Inflammatory macrophage treated with lipopolysaccharide for 4 hours (primary cell): ENCODE results near the gene SGMS1.

Experiments
- DNase-seq: peaks from one replicate; pipeline ENCODE4 v3.0.0-alpha.2; 2020

SGMS1 gene

DNA sequence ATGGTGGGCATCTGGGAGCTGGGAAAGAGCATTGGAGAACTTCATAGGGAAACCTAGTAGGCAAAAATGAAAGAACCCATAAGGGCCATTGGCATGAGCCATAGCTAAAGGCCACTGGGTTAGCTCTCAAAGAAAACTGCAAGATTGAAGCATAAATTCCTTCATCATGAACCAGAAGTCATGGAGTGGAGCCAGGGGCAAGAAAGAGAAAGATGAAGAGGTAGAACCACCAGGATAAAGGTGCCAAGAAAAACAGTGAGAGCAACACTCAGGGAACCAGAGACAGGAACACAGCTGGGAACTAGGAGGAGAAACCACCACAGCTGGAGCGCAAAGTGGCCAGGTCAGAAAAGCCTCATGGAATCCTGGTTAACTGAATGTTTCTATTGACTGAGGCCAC, 11.5 kb upstream of the SGMS1 start:
- no peak for DNase-seq

DNA sequence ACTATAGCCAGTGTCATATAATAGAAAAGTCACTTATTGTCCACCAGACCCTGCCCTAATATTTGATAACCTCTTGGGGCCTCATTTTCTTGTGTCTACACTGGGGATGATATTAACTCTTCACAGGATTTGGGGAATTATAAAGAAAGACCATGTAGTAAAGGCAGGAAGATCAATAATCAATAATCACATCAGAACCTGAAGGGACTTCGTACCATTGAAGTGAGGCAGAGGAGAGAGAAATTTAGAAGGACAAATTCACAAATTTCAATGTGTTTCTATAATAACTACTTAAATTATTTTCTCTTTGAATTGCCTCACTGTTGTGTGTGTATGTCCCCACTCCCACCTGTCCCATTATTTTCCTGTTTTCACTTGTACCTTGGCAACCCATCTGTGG, 10.7 kb upstream of the SGMS1 start:
- no peak for DNase-seq

DNA sequence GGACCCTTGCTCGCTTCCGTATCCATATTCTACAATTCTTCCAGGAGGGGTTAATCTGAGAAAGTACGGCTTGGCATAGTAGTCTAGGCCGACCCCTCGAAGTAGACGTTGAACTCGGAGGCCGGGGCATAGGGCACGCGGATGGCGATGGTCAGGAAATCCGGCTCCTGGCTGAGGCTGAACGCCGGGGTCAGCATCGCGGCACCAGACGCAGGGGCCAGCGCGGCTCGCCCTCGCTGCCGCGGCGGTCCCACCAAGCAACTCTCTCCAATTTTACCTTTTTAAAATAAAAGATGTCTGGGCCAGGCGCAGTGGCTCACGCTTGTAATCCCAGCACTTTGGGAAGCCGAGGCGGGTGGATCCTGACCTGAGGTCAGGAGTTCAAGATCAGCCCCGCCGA, 7.3 kb upstream of the SGMS1 start:
- DNase-seq: no peak

DNA sequence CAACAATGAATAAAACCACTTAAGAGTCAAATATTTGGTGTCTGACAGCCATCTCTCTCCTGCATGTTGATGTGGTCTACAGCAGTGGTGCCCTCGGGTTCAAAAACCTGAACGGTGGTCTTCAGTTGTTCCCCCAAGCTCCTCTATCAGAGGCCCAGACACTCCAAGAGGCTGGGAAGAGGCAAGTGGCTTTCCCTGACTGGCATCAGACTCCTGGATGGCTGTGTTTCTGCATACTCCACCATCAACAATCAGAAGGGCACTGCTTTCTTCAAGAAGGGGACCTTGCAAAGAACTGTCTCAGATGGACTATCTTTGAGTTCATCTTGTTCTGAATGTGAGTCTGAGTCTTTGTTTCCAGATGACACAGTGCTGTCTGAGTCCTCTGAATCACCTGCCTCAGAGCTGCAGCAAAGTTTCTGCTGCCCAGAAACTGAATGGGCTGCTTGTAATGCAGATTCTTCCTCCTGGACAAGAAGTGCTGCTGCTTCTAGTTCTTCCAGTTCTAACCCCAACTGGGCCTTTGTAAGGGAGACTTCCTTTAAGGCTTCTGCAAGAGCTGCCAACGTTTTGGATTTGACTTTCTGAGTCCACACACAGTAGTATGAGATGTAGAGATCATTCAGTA, 5.9 kb upstream of the SGMS1 start:
- no peak for DNase-seq

DNA sequence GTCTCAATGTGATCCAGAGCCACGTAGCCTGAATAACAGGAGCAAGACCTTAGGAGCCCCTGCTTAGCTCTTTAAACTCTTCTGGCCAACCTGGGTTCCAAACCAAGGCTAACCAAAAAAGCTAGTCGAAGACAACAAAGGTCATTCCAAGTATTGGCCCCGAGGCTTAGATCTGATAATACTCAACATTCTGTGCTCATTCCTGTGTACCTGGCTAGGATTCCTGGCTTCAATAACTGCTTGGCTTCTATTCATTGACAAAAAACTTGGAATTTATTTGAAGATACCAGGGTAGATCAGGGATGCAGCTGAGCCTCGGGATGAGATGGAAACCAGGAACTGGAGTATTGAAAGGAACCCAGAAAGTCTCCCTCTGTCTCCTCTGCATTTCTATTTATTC, 4.1 kb upstream of the SGMS1 start:
- DNase-seq: no peak

DNA sequence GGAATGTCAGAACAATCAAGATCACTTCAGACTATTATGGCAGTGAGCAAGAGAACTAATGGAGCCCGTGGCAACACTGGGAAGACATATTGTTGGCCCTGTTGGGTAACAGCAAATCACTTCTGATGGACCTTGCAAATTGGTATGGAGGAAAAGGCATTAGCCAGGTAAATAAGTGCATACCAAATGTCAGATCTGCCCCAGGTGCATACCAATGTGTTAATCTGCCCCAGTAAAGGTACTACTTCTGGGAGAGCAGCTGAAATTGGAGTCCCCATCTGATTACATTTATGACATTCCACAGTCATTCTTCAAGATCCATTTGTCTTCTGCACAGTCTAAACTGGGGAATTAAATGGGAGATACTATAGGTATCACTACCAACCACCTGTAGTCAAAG, 3.7 kb upstream of the SGMS1 start:
- DNase-seq: no peak

DNA sequence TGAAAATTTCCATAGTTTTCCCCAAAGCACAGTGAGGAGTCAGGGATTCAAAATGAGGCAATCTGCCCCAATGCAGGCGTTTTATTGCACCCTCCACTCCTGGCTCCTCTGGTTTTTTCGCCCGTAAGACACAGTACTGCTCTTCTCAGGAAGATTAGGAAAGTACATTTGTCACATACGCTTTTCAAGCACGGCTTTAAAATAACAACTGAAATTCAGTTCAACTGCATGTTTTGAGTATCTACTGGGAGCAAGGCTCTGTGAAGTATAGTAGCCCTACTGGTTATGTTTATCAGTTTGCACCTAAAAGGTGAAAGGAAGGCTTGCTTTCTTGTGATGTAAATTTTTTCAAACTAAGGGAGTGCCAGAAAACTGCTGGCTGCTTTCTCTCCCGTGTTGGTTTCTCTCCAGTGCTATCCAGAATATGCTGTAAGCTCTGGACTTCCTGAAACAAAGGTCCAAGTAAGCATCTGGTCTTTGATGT, 1.9 kb upstream of the SGMS1 start:
- DNase-seq: no peak

DNA sequence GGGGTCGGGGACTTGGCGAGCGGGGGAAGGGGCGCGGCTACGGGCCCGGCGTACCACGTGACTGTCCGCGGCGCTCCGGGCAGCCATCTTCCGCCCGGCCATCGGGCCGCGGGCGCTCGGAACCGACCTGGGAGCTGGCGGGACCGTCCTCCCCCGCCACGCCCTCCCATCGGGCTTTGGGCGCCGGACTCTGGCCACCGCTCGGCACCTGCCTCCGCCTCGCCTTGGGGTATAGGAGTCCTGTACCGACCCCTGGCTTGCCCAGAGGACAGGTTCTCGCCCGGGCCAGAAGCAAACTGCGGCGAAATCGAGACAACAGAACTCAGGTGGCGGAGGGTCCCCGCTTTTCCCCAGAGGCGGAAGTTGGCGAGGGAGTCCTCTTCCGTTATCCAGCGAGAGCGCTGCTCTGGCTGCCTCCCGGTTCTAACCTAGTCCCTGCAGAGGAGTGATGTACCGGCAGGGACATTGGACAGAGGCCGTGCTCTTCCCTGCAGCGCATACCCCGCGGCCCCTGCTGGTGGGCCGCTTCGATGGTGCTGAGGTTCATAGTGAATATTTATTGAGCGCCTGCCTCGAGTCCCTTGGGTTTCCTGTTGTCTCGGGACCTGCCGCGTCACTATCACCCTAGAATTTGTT, 1.2 kb upstream of the SGMS1 start:
- DNase-seq: peak; percentile 80

DNA sequence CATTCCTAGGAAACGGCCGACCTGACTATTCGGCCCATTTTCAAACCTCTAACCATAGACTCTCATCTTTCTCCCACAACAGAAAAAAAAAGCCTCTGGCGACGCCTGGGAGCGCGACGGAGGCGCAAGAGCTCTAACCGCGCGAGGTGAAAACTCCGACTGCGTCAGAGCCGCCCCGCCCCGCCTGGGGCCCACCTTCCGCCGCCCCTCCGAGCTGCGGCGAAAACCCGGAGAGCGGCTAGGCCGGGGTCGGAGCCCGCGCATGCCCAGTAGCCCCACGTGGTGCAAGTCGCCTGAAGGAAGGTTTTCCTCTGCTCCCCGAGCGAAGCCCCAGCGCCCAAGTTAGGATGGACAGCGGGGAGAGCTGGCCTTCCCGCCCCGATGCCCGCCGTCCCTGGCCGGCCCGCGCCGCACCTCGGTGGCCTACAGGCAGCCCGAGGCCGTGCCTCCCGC, 683 bp upstream of the SGMS1 start:
- peak; percentile 97 for DNase-seq

DNA sequence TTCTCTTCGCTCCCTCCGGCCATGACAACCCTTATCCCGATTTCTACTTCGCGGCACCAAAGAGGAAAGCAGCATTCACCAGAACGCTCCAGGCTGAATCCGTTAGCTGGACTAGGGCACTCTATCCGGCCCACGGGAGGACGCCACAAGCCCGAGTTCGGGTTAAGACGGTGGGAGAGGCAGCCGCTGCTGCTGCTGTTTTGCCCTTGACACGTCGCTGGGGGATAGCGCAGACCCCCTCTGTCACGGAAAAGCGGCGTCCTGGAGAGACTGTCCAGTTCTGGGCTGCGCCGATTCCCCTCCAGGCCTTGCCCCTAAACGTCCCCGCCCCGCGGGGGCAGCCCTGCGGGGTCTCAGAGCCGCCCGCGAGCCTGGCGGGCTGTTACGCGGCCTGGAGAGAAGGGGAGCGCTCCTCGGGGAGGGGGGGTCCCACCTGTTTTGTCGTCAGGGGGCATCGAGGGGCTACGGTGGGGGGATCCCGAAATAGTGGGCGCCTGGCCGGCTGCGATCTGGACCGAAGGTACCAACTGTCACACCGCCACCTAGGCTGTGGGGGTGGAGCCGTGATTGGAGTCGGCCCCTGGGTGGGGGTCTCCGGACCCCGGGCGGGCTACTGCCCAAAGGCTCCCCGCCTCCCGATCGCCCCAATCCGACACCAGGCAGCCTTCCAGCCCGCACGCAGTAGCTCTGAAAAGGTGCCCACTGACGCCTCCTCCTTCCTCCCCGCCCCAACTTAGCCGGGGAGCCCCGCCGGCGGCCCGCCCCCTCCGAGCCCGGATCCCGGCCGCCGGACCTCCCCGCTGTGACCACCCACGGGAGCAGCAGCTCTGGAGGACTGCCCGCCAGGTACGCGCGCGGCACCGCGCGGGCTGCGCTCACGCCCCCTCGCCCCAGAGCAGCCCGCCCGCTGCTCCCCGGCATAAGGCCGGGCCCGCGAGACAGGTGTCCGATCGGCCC, 772 bp downstream of the SGMS1 start:
- DNase-seq: peak; percentile 36

DNA sequence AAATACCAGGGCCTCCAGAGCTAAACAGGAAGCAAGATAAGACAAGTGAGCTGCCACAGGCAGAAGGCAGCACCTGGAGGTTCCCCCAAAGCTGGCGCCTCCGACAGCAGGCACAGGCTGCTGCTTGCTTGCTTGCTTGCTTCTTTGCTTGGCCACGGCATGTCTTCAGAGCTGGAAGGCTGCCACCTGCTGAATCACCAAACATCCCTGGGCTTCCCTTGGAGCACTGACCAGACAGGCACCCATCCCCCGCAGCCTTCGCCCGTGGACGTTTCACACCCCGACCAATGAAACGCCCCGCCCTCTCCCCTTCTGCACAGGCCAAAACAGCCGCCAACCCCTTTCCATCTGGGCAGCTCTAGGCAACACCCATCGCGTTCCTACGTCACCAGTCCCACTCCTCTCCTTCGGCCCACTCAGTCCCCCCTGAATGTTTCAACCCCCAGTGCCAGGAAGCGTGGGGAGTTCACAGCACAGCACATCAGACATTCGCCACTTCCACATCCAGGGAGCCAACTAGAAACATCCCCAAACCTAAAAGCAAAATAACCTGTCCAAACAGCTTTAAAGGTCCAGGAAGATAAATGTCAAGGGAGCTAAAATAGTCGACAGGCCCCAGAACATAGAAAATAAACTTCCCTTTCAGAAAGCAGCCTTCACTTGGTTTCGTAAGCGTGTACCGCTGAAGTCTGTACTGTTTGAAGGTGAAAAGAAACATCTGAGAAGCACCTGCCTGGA, 1.6 kb downstream of the SGMS1 start:
- DNase-seq: peak; percentile 75

DNA sequence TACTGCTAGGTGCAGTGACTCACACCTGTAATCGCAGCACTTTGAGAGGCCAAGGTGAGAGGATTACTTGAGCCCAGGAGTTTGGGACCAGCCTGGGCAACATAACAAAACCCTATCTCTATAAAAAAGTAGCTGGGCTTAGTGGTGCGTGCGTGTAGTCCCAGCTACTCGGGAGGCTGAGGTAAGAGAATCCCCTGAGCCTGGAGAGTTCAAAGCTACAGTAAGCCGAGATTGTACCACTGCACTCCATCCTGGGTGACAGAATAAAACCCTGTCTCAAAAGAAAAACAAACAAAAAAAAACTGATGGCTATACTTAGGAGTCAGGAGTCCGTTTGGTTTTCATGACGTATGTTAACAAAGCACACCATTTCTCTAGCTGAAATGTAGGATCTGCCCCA, 2.9 kb downstream of the SGMS1 start:
- no peak for DNase-seq

DNA sequence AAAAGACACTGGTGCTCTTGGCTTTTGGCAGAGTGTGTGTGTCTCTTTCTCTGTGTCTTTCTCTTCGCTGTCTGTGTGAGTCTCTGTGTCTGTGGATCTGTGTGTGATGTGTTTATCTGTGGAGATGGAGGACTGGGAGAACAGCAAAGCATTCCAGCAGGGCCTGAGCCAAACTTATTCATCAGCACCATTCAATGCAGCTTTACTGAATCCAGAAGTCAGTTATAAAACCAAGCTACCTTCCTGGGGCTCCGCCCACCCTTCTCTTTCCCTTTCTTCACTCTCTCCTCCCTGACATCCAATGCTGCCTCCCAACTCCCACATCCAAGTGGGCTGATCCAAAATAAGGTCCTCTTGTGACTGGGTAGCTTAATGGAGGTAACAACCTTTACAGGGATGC, 3.9 kb downstream of the SGMS1 start:
- DNase-seq: no peak

DNA sequence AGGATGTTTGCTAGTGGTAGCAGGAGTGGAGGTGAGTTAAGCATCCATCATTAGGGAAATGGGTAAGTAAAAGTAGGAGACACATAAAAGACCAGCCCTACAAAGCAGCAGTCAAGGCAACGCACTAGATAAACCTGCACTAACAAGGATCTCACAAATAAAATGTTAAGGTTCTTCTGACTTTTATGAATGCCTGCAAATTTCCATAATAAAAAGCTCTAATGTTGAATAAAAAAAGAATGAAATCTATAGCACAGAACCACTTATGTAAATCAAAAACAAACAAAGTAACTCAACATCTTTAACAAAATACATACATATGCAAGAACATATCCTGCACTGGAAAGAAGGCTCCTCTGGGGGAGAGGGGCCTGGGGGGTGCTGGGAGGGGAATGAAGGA, 4.6 kb downstream of the SGMS1 start:
- no peak for DNase-seq

DNA sequence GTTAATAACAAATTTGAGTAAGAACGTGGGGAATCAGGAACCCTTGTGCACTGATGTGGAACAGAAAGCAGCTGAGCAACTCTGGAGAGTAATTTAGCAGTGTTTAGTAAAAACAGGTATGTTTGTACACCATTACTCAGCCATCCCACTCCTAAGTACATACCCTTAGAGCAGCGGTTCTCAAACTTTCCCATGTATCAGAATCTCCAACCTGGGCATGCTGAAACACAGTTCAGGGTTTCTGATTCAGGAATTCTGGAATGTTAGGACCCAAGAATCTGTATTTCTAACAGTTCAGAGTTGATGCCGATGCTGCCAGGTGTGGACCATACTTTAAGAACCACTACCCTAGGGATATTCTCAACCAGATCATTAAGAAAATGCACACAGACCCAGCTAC, 5.1 kb downstream of the SGMS1 start:
- DNase-seq: no peak

DNA sequence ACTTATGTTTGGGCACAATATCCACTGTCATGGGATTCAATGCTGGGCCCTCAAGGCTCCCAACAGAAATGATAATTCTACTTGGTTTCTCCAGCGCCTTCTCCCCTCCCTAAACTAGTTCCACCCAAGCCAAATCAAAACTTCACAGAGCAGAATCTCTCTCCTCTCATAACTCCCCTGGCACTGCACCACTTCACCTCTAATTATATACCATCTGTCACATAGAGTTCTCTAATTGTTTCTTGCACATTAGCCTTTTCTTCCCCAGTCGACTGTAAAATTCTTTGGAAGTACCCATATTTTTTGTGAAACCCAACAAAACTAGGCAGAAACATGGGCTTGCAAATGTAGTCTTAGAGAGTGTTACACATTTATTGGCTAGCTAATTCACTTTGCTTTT, 8.1 kb downstream of the SGMS1 start:
- no peak for DNase-seq

DNA sequence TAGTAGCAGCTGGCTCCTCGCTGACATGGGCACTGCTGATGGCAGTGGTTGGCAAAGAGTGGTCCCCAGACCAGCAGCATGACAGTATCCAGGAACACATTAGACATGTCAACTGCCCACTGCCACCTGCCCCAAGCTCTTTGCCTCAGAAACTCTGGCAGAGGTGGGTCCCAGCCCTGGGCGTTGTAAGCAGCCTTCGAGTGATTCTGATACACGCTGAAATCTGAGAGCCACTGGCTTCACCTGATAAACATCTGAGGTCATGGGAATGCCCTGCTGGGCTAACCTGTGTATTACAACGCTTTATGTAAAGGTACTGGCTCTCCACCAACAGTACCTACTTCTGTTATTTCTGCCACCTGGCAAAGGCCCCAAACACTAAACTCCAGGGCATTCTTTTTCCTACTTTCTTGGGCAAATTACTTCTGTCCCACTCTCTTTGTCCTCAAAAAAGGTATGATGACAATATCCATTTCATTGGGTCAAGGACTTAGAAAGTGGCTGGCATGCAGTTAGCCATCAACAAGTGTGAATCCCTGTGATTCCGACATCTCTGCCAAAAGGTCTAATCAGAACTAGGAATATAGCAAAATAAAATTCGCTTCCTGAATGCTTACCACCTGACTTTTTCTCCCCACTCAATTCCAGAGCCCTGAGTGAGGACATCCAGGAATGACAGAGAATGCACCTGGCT, 9.2 kb downstream of the SGMS1 start:
- DNase-seq: no peak

DNA sequence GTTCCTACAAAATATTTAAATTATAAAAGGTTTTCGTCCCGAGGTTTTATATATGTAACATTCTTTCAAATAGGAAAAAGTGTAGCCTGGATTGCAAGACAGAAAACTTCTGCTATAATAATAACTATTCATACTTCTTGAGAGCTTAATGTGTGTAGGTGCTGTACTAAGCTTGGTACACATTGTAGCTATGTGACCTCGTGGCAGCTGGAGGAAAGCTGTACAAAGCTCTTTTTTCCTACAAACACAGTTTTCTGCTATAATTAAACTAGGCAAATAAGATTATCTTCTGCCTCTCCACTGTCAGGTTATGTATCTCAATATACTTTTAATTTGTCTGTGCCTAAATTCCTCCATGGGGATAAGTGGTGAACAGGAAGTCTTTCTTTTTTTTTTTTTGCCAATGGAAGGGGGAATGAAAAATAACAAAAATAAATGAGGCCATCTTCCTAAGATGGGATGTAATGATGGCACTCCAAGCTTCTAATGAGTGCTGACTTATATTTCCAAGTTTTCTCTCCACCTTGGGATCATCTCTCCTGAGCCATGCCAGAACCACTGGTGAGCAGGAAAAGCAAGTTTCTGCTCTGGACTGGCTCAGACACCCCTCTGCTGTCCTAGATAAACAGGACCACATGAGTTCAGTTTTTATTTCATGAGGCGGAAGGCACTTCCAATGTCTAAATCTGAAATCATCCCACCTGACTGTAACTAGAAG, 9.9 kb downstream of the SGMS1 start:
- no peak for DNase-seq

DNA sequence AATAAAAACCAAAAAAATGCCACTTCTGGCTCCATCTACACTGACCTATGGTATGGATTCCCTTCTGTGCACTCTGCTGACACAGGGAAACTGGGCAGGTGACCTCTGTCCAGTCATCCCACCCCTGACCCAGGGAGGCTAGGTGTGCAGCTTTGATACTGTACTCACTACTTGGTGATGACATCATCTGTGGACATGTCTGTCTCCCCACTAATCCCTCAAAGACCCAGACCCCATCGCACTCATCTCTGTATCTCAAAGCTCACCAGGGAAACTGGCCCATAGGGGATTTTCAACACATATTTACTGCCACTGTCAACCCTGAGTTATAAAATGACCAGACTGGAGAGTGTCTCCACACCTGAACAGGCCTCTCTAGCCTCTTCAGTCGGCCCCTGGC, 10.6 kb downstream of the SGMS1 start:
- DNase-seq: no peak

DNA sequence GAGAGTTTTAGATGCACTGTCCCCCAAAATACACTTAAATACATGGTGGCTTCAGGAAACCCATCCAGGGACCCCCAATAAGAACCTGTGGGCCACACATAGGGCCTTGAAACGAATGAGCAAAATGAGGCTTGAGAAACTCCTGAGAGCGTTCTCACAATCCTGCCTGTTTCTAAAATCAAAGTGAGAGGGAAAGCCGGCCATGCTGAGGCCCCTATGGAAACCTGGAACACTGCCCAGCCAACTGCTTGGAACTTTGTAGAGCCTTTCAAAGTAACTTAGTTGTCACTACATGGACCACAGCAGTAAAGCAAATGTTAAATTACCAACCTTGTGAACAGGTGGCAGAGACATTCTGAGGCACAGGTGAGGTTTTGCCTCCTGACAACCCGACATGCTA, 13.4 kb downstream of the SGMS1 start:
- DNase-seq: no peak

DNA sequence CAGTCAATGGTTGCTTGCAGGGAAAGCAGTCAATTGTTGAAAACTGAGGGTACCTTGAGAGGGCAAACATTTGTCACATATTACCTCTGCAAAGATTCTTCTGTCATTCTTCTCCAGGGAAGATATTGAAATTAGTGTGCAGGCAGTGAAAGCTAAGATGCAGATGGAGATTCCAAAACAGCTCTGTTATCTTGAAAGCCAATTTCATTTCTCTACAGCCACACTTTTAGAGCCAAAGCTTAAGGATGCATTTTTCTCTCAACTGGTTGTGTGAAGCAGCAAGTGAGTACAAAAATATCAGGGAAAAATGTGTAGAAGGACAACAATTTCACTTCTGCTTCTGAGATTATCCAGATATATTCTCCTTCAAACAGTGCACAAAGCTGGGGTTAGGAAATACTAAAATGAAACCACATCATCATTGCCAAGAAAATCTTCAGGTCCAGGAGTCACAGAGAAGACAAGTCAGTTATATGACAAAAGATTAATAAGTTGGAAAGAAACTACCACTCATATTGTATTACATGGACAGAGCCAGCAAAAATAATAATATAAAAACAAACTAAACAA, 16.3 kb downstream of the SGMS1 start:
- DNase-seq: peak; percentile 29

DNA sequence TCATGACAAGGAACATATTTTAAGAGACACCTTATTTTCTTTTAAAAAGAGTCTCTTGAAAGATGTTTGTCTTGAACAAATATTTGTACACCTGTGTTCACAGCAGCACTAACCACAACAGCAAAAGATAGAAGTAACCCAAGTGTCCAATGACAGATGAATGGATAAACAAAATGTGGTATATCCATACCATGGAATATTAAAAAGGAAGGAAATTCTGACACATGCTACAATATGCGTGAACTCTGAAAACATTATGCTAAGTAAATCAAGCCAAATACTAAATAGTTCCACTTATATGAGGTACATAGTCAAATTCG, 17.8 kb downstream of the SGMS1 start:
- no peak for DNase-seq
